ENCODE results near the gene KRTAP10-3.
"Not testable (repeated sequence)": the region's sequence is repeated elsewhere in the genome, so short reads cannot be mapped to it uniquely, and the experiment has no call there.

KRTAP10-3 gene

GRCh38 chr21:44564099-44564498 is 5.5 kb upstream of the KRTAP10-3 start:
- H3K27ac ChIP-seq = no peak overlapping the region
- TF ChIP-seq CTCF (IDR thresholded peaks at IDR 0.05) (no peak), ZFX (IDR thresholded peaks at IDR 0.05; ENCODE audit: borderline replicate concordance) (no peak)

- H3K27ac ChIP-seq = not testable (repeated sequence)
These were observed 293 bp downstream of the KRTAP10-3 start for GRCh38 chr21:44558329-44558675.

- TF ChIP-seq CTCF (IDR thresholded peaks at IDR 0.05) (no peak), ZFX (IDR thresholded peaks at IDR 0.05; ENCODE audit: borderline replicate concordance) (no peak)
- H3K27ac ChIP-seq = no peak overlapping the region
These were observed 885 bp downstream of the KRTAP10-3 start for GRCh38 chr21:44557491-44558328.

- no peak for TF ChIP-seq ZFX (IDR thresholded peaks at IDR 0.05; ENCODE audit: borderline replicate concordance)
- no peak for TF ChIP-seq CTCF (IDR thresholded peaks at IDR 0.05)
- no peak overlapping the region for H3K27ac ChIP-seq
These were observed 1.7 kb downstream of the KRTAP10-3 start for GRCh38 chr21:44556879-44557278.

GRCh38 chr21:44555200-44555875 is 3.3 kb downstream of the KRTAP10-3 start:
- TF ChIP-seq CTCF (IDR thresholded peaks at IDR 0.05) (no peak), ZFX (IDR thresholded peaks at IDR 0.05; ENCODE audit: borderline replicate concordance) (no peak)
- no peak overlapping the region for H3K27ac ChIP-seq

GRCh38 chr21:44552681-44553080 is 5.9 kb downstream of the KRTAP10-3 start:
- H3K27ac ChIP-seq = no peak overlapping the region
- TF ChIP-seq ZFX (IDR thresholded peaks at IDR 0.05; ENCODE audit: borderline replicate concordance) = no peak
- no peak for TF ChIP-seq CTCF (IDR thresholded peaks at IDR 0.05)

GRCh38 chr21:44552136-44552535 is 6.5 kb downstream of the KRTAP10-3 start:
- no peak overlapping the region for H3K27ac ChIP-seq
- TF ChIP-seq ZFX (IDR thresholded peaks at IDR 0.05; ENCODE audit: borderline replicate concordance) (no peak), CTCF (IDR thresholded peaks at IDR 0.05) (no peak)
